Measurements from ENCODE around the gene AGTRAP. TPM values are rescaled to one million over a fixed set of nuclear protein-coding genes. Genes with fewer than 3 reads are reported as not detected.

AGTRAP gene
- total and polyA plus RNA-seq, 9 of the 15 experiments (the other 6 are each of a cell fraction or from before 2014, with no cell fraction given) = 26.8 to 105 (median 57.5) TPM

DNA sequence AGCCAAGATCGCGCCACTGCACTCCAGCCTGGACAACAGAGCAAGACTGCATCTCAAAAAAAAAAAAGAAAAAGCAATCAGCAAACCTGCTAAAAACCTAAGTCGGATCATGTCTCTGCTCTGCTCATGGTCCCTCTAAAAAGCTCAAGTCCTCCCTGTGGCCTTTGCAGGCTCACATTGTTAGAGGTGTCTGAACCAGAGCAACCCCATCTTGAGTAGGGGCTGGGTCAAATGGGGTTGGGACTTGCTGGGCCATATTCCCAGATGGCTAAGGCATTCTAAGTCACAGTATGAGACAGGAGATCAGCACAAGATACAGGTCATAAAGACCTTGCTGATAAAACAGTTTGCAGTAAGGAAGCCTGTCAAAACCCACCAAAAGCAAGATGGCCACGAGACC, 47.4 kb upstream of the AGTRAP start (continued):
- TF ChIP-seq, protein P1, sequence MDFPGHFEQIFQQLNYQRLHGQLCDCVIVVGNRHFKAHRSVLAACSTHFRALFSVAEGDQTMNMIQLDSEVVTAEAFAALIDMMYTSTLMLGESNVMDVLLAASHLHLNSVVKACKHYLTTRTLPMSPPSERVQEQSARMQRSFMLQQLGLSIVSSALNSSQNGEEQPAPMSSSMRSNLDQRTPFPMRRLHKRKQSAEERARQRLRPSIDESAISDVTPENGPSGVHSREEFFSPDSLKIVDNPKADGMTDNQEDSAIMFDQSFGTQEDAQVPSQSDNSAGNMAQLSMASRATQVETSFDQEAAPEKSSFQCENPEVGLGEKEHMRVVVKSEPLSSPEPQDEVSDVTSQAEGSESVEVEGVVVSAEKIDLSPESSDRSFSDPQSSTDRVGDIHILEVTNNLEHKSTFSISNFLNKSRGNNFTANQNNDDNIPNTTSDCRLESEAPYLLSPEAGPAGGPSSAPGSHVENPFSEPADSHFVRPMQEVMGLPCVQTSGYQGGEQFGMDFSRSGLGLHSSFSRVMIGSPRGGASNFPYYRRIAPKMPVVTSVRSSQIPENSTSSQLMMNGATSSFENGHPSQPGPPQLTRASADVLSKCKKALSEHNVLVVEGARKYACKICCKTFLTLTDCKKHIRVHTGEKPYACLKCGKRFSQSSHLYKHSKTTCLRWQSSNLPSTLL (IDR thresholded peaks at IDR 0.05) = no peak
- TF ChIP-seq CBX1 (IDR thresholded peaks at IDR 0.05; ENCODE audit: low read depth) = no peak
- 0 out of 2 replicates have a peak, but pooled peaks have one; percentile 63 for TF ChIP-seq HIVEP1 (CRISPR knock-in tag; IDR thresholded peaks at IDR 0.05)

DNA sequence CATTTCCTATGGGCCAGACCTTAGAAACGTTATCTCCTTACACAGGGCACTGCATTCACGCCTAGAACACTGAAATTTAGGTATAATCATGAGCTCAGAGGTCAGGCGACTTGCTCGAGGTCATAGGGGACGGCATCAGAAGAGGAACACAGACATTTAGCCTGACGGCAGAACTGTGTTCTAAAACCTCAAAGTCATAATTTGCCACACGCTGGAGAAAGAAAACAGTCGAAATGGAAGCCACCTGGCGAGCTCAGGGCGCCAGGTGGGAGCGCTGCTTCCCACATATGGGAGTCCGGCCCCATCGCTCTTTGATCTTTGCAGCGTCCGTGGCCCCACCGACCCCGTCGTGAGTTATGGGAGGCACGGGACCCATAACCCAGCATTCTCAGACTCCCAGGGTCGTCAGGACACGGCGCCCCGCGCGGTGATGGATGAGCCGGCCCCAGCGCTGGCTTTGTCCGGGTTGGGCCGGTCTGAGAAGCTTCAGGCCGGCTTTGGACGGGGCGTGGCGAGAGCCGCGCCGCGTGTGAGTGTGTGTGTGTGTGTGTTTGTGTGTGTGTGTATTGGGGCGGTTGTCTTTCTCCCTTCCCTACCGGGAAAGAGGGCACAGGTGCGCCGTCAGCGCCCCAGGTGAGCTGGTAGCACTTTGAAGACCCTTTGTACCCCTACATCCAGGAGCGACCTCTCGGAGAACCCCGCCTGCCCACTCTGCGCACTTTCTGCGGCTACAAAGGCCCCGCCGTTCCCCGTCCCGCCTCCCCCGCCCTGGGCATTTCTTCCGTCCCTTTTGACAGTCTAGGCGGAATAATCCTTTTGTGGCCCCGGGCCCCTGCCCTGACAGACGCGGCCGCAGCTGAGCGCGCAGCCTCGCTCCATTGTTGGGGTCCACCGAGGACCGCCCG, 45.3 kb upstream of the AGTRAP start:
- in situ Hi-C loops (cut with MboI) = no loop called here
- CTCF ChIA-PET (ENCODE audit: low intra/inter-chr PET ratio) = no interaction called here
- ATAC-seq = peak; percentile 45
- peak overlapping the region; percentile 54; the same call in 1 of the 3 replicates for H3K27ac ChIP-seq (ENCODE audit: extremely low read depth, low read depth, low read length)
- no peaks in the 10 kb centered on the region for H4K20me1 ChIP-seq (replicated peaks; ENCODE audit: control insufficient read depth, insufficient read depth, low read length)
- peak overlapping the region; percentile 15 to 70; a peak in 3 of 4 replicates for H3K9ac ChIP-seq (ENCODE audit: insufficient read depth in 1 of 2, low read depth in 2 of 2, low read length in 2 of 2)
- H3K9me1 ChIP-seq (ENCODE audit: control insufficient read depth, insufficient read depth, low read length) = no peaks in the 10 kb centered on the region
- H3K9me3 ChIP-seq (replicated peaks; ENCODE audit: control insufficient read depth, insufficient read depth, low read depth, low read length) = no peaks in the 10 kb centered on the region
- DNase-seq (ENCODE audit: extremely low read depth in 1 of 4, low spot score in 3 of 4) = peak in 3 of 4 experiments; percentile 59 to 62 (median 60)
- H3K36me3 ChIP-seq (ENCODE audit: control insufficient read depth, insufficient read depth, low read length) = no peaks in the 10 kb centered on the region
- peak overlapping the region; percentile 88 for H2AFZ ChIP-seq (ENCODE audit: low read depth, low read length)
- intact Hi-C loops (cut with micrococcal nuclease) = no loop called here
- no peak overlapping the region for H3K4me3 ChIP-seq
- H3K4me1 ChIP-seq (replicated peaks in 1 of 2; ENCODE audit: control insufficient read depth in 2 of 2, insufficient read depth in 2 of 2, low read length in 2 of 2) = peaks cover 34 to 36% of the 10 kb centered on the region in 2 experiments
- POLR2A ChIA-PET = interaction anchor here (0.6 to 1.5 kb wide), 12 partner anchors 9 to 219 kb away, joined by 3 to 14 read pairs (median 4); partner anchors contain the start of gene FBXO6
- 51% methylated on average over 50 of the region's 64 CpGs for WGBS (ENCODE audit: insufficient coverage, low coverage, missing lambda C conversion rate)
- FAIRE-seq = peak; percentile 67
- peak overlapping the region; percentile 47; the same call in 1 of the 2 replicates for H3K4me2 ChIP-seq (ENCODE audit: insufficient read depth, low read length)
- no peaks in the 10 kb centered on the region for H3K27me3 ChIP-seq (ENCODE audit: control insufficient read depth in 2 of 2, insufficient read depth in 2 of 2, low read length in 2 of 2)
- H3K79me2 ChIP-seq (ENCODE audit: control insufficient read depth, insufficient read depth, low read length) = no peaks in the 10 kb centered on the region
- no TSS peak for BruUV-seq (replicated peaks)
- TF ChIP-seq L3MBTL2 (IDR thresholded peaks at IDR 0.05) = 0 out of 2 replicates have a peak, but pooled peaks have one; percentile 28
- TF ChIP-seq ARID1B (IDR thresholded peaks at IDR 0.05) = peak; percentile 30; the same call in 1 of the 2 replicates
- TF ChIP-seq ZNF444 (CRISPR knock-in tag; IDR thresholded peaks at IDR 0.05) = no peak
- peak; percentile 53 for TF ChIP-seq MEIS2 (IDR thresholded peaks at IDR 0.05; ENCODE audit: partially characterized antibody)
- TF ChIP-seq ZNF75A (CRISPR knock-in tag; IDR thresholded peaks at IDR 0.05) = no peak
- no peak for TF ChIP-seq HDAC2 (IDR thresholded peaks at IDR 0.05)
- TF ChIP-seq NR2C1 (IDR thresholded peaks at IDR 0.05) = peak; percentile 71; the same call in 1 of the 2 replicates
- TF ChIP-seq NR2C1 (tag; IDR thresholded peaks at IDR 0.05) = peak; percentile 47; the same call in 1 of the 2 replicates
- TF ChIP-seq SPI1 (IDR thresholded peaks at IDR 0.05; ENCODE audit: borderline replicate concordance, low read depth, low read length) = peak; percentile 36; the same call in 1 of the 2 replicates
- TF ChIP-seq, protein P2, sequence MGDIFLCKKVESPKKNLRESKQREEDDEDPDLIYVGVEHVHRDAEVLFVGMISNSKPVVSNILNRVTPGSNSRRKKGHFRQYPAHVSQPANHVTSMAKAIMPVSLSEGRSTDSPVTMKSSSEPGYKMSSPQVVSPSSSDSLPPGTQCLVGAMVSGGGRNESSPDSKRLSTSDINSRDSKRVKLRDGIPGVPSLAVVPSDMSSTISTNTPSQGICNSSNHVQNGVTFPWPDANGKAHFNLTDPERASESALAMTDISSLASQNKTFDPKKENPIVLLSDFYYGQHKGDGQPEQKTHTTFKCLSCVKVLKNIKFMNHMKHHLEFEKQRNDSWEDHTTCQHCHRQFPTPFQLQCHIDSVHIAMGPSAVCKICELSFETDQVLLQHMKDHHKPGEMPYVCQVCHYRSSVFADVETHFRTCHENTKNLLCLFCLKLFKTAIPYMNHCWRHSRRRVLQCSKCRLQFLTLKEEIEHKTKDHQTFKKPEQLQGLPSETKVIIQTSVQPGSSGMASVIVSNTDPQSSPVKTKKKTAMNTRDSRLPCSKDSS (IDR thresholded peaks at IDR 0.05; ENCODE audit: low read depth, partially characterized antibody) = no peak
- TF ChIP-seq GATA2 (CRISPR knock-in tag; IDR thresholded peaks at IDR 0.05) = 0 out of 2 replicates have a peak, but pooled peaks have one; percentile 14
- TF ChIP-seq, protein P3, sequence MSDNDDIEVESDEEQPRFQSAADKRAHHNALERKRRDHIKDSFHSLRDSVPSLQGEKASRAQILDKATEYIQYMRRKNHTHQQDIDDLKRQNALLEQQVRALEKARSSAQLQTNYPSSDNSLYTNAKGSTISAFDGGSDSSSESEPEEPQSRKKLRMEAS (CRISPR knock-in tag; IDR thresholded peaks at IDR 0.05) = peak; percentile 26; the same call in 1 of the 2 replicates
- peak; percentile 35; the same call in 1 of the 2 replicates for TF ChIP-seq BHLHE40 (IDR thresholded peaks at IDR 0.05; ENCODE audit: low read length)
